HCT116 (cell line): Measurements from ENCODE around the gene BLOC1S6. TPM values are rescaled to one million over a fixed set of nuclear protein-coding genes. Genes with fewer than 3 reads are reported as not detected.
A peak's percentile ranks its signal among the peaks of the same experiment; 100 is the strongest.

Experiments used
- ATAC-seq: fragments of 200-7000 bp; cut with Tn5 transposase; 2 replicates; pipeline ENCODE4 v1.9.1; 2020; ENCODE audit warnings: mild to moderate bottlenecking, moderate library complexity
- BruUV-seq: library from RNA; stranded (reverse); fragments of 400-500 nt; replicated peaks from 2 replicates; lab custom pipeline; 2021; lab: Mats Ljungman, UMichigan
- CTCF ChIA-PET: fragments of 300-600 bp; sonication (Branson Sonifier 250); formaldehyde crosslinking; loops from one replicate; lab custom pipeline; 2021; ENCODE audit warnings: antibody characterized with exemption; lab: Charles Lee
- POLR2A ChIA-PET: fragments of 300-600, 350-600 bp; sonication (Branson Sonifier 250); formaldehyde crosslinking; loops from one replicate; lab custom pipeline; 2021; ENCODE audit warnings: antibody characterized with exemption; lab: Charles Lee
- RAD21 ChIA-PET, 2 experiments: fragments of 300-600 bp; sonication (Branson Sonifier 250); formaldehyde crosslinking; loops; one replicate each; lab custom pipeline; 2023; ENCODE audit warnings: low total read pairs in 2 of 2; ENCODE audit not compliant: uncharacterized antibody in 2 of 2, unreplicated experiment in 2 of 2, low non-redundant PET in 1 of 2; lab: Charles Lee
- DNase-seq: peaks from one replicate; pipeline ENCODE4 v3.0.0-alpha.2; 2010; ENCODE audit warnings: low read depth, low spot score
- H2AFZ ChIP-seq: fragments of 200-600 bp; shearing (Covaris generic), sonication (generic); 2 replicates; pipeline ENCODE4 v1.6.1; 2017; ENCODE audit warnings: low read depth, mixed run types, mixed read lengths, antibody characterized with exemption, low read length; ENCODE audit not compliant: poor library complexity, severe bottlenecking
- H3K27ac ChIP-seq: 2 replicates; pipeline ENCODE4 v1.5.1; 2012; ENCODE audit warnings: low read depth, low read length
- H3K27me3 ChIP-seq: fragments of 200-600 bp; sonication (generic); 2 replicates; pipeline ENCODE4 v1.6.1; 2016; ENCODE audit warnings: mixed run types, low read length, mixed read lengths; ENCODE audit not compliant: insufficient read depth
- H3K36me3 ChIP-seq, 2 experiments: fragments of 200-500 bp in 1 of 2; fragments of 200-600 bp in 1 of 2; sonication (Bioruptor generic) in 1 of 2; sonication (generic) in 1 of 2; 2 replicates each; pipeline versions ENCODE4 v1.5.1 to v1.6.1; 2014 to 2016; ENCODE audit warnings: low read length in 2 of 2, inconsistent platforms in 1 of 2, mixed read lengths in 1 of 2, mixed run types in 1 of 2; ENCODE audit not compliant: insufficient read depth in 2 of 2, control insufficient read depth in 1 of 2
- H3K4me1 ChIP-seq, 2 experiments: fragments of 200-600 bp in 1 of 2; sonication (generic) in 1 of 2; 2 replicates each; pipeline versions ENCODE4 v1.5.1 to v1.6.1; 2012 to 2017; ENCODE audit warnings: low read length in 2 of 2, inconsistent platforms in 1 of 2, mild to moderate bottlenecking in 1 of 2, mixed read lengths in 1 of 2, mixed run types in 1 of 2, moderate library complexity in 1 of 2; ENCODE audit not compliant: insufficient read depth in 2 of 2, control insufficient read depth in 1 of 2
- H3K4me2 ChIP-seq: fragments of 200-600 bp; sonication (generic); 2 replicates; pipeline ENCODE4 v1.6.1; 2017; ENCODE audit warnings: mixed run types, low read length, mixed read lengths
- H3K4me3 ChIP-seq, 2 experiments: fragments of 200-600 bp in 1 of 2; sonication (generic) in 1 of 2; replicated peaks in 1 of 2; 2 replicates each; pipeline ENCODE4 v1.5.1; 2011 to 2016; ENCODE audit warnings: low read length in 2 of 2, control low read depth in 1 of 2, low read depth in 1 of 2, mild to moderate bottlenecking in 1 of 2, mixed read lengths in 1 of 2, mixed run types in 1 of 2
- H3K79me2 ChIP-seq: fragments of 200-600 bp; sonication (generic); 2 replicates; pipeline ENCODE4 v1.6.1; 2017; ENCODE audit warnings: mild to moderate bottlenecking, mixed run types, low read length, moderate library complexity, mixed read lengths; ENCODE audit not compliant: insufficient read depth
- H3K9ac ChIP-seq: fragments of 200-600 bp; sonication (generic); 2 replicates; pipeline ENCODE4 v1.6.1; 2016; ENCODE audit warnings: low read length, mixed read lengths
- H3K9me2 ChIP-seq: fragments of 200-600 bp; sonication (generic), shearing (Covaris generic); 2 replicates; pipeline ENCODE4 v1.6.1; 2017; ENCODE audit warnings: mixed run types, mild to moderate bottlenecking, moderate library complexity; ENCODE audit not compliant: insufficient read depth
- H3K9me3 ChIP-seq, 2 experiments: fragments of 200-500 bp in 1 of 2; fragments of 200-600 bp in 1 of 2; sonication (Bioruptor generic) in 1 of 2; sonication (generic) in 1 of 2; 2 replicates each; pipeline ENCODE4 v1.6.1; 2014 to 2017; ENCODE audit warnings: low read length in 2 of 2, mixed read lengths in 2 of 2, inconsistent platforms in 1 of 2, low read depth in 1 of 2, mild to moderate bottlenecking in 1 of 2, mixed run types in 1 of 2, moderate library complexity in 1 of 2; ENCODE audit not compliant: control insufficient read depth in 1 of 2, insufficient read depth in 1 of 2
- H4K20me1 ChIP-seq: fragments of 200-600 bp; sonication (generic), shearing (Covaris generic); 2 replicates; pipeline ENCODE4 v1.6.1; 2017; ENCODE audit warnings: mixed run types, mild to moderate bottlenecking, moderate library complexity; ENCODE audit not compliant: insufficient read depth
- ATF3 ChIP-seq: IDR thresholded peaks from 2 replicates; pipeline ENCODE4 v1.6.1; 2012
- CBX3 ChIP-seq: IDR thresholded peaks from 2 replicates; pipeline ENCODE4 v1.6.1; 2012; ENCODE audit warnings: low read depth
- CEBPB ChIP-seq: IDR thresholded peaks from 2 replicates; pipeline ENCODE4 v1.6.1; 2012; ENCODE audit warnings: low read depth
- CTCF ChIP-seq, 3 experiments: fragments of 200-600 bp in 1 of 3; sonication (generic) in 1 of 3; IDR thresholded peaks in 2 of 3; conservative IDR thresholded peaks in 1 of 3; 2 replicates each; pipeline ENCODE4 v1.5.1; 2012 to 2017; ENCODE audit warnings: low read depth in 2 of 3, low read length in 2 of 3, antibody characterized with exemption in 1 of 3, borderline replicate concordance in 1 of 3, control low read depth in 1 of 3, mild to moderate bottlenecking in 1 of 3, mixed read lengths in 1 of 3, mixed run types in 1 of 3, moderate library complexity in 1 of 3; ENCODE audit not compliant: insufficient read depth in 1 of 3
- EGR1 ChIP-seq: IDR thresholded peaks from 2 replicates; pipeline ENCODE4 v1.6.1; 2012; ENCODE audit warnings: low read depth
- ELF1 ChIP-seq: IDR thresholded peaks from 2 replicates; pipeline ENCODE4 v1.6.1; 2012; ENCODE audit warnings: low read depth, borderline replicate concordance
- EZH2 ChIP-seq: fragments of 200-600 bp; sonication (generic); IDR thresholded peaks from 2 replicates; pipeline ENCODE4 v1.6.1; 2017; ENCODE audit warnings: antibody characterized with exemption, mixed run types
- EZH2phosphoT487 ChIP-seq: fragments of 200-600 bp; IDR thresholded peaks from 2 replicates; pipeline ENCODE4 v1.6.1; 2018; ENCODE audit warnings: antibody characterized with exemption, borderline replicate concordance
- FOSL1 ChIP-seq: IDR thresholded peaks from 2 replicates; pipeline ENCODE4 v1.6.1; 2012; ENCODE audit warnings: low read depth
- JUND ChIP-seq: IDR thresholded peaks from 2 replicates; pipeline ENCODE4 v1.6.1; 2012
- MAX ChIP-seq: IDR thresholded peaks from 2 replicates; pipeline ENCODE4 v1.6.1; 2012
- POLR2A ChIP-seq: IDR thresholded peaks from 2 replicates; pipeline ENCODE4 v1.7.0; 2011; ENCODE audit warnings: borderline replicate concordance; ENCODE audit not compliant: insufficient read depth, insufficient read length; ENCODE audit errors: extremely low read depth
- RAD21 ChIP-seq: IDR thresholded peaks from 2 replicates; pipeline ENCODE4 v1.6.1; 2012; ENCODE audit warnings: low read depth, mild to moderate bottlenecking
- REST ChIP-seq: IDR thresholded peaks from 2 replicates; pipeline ENCODE4 v1.6.1; 2012; ENCODE audit warnings: low read depth
- SIN3A ChIP-seq: IDR thresholded peaks from 2 replicates; pipeline ENCODE4 v1.6.1; 2012; ENCODE audit warnings: low read depth
- SP1 ChIP-seq: IDR thresholded peaks from 2 replicates; pipeline ENCODE4 v1.6.1; 2012; ENCODE audit warnings: low read depth
- SRF ChIP-seq: IDR thresholded peaks from 2 replicates; pipeline ENCODE4 v1.6.1; 2012; ENCODE audit warnings: low read depth
- TCF7L2 ChIP-seq: IDR thresholded peaks from 2 replicates; pipeline ENCODE4 v1.7.0; 2011; ENCODE audit warnings: borderline replicate concordance, inconsistent platforms; ENCODE audit not compliant: insufficient read depth, insufficient read length; ENCODE audit errors: extremely low read depth
- YY1 ChIP-seq: IDR thresholded peaks from 2 replicates; pipeline ENCODE4 v1.6.1; 2011; ENCODE audit warnings: low read length, low read depth, moderate library complexity, mild to moderate bottlenecking; ENCODE audit not compliant: insufficient replicate concordance; ENCODE audit errors: extremely low read depth
- ZBTB33 ChIP-seq: IDR thresholded peaks from 2 replicates; pipeline ENCODE4 v1.6.1; 2011; ENCODE audit warnings: mild to moderate bottlenecking, low read length, moderate library complexity; ENCODE audit not compliant: insufficient replicate concordance; ENCODE audit errors: extremely low read depth
- ZFX ChIP-seq: fragments of 450-650 bp; IDR thresholded peaks from 2 replicates; pipeline ENCODE4 v1.6.1; 2017
- ZNF274 ChIP-seq: fragments of 200-500 bp; sonication (Bioruptor generic); IDR thresholded peaks from 2 replicates; pipeline ENCODE4 v1.6.1; 2014; ENCODE audit warnings: mild to moderate bottlenecking, low read depth, low read length, inconsistent platforms
- intact Hi-C: fragments of 100-400 bp; cut with micrococcal nuclease; formaldehyde crosslinking; loops from 2 replicates; pipeline ENCODE4 v1.10.0; 2022
- total RNA-seq: library from RNA; stranded (reverse); gene quantifications from one replicate; pipeline ENCODE4 v1.2.1, GENCODE V29; 2021; ENCODE audit not compliant: unreplicated experiment

BLOC1S6 gene
- total RNA-seq, 1 experiment from 2014 or later, result 40.7 TPM

GRCh38 chr15:45640616-45641015 lies 53.4 kb downstream of the BLOC1S6 start:
- Histone ChIP-seq H3K4me3 (no peak overlapping the region), H2AFZ (no peak overlapping the region), H3K27me3 (no peaks in the 10 kb centered on the region), H3K36me3 (no peaks in the 10 kb centered on the region), H3K4me1 (peaks cover 4 to 29% of the 10 kb centered on the region in 2 experiments; a peak in 3 of 4 replicates), H3K9ac (peak overlapping the region; percentile 2; the same call in 1 of the 2 replicates), H3K9me2 (no peaks in the 10 kb centered on the region), H3K79me2 (no peaks in the 10 kb centered on the region), H3K4me2 (no peak overlapping the region; the same call in 1 of the 2 replicates), H3K27ac (no peak overlapping the region), H3K9me3 (no peaks in the 10 kb centered on the region), H4K20me1 (no peaks in the 10 kb centered on the region)
- DNase-seq (peak; percentile 23), ATAC-seq (no peak)
- no TSS peak for BruUV-seq
- CTCF ChIA-PET, result no interaction called here
- POLR2A ChIA-PET, result no interaction called here
- intact Hi-C loops, result no loop called here
- RAD21 ChIA-PET, result no interaction called here
- no peak for TF ChIP-seq ZNF274
- TF ChIP-seq EZH2phosphoT487, result no peak
- TF ChIP-seq ZFX, result no peak
- no peak for TF ChIP-seq RAD21
- peak; percentile 28; the same call in 1 of the 2 replicates for TF ChIP-seq CBX3
- TF ChIP-seq CEBPB, result no peak
- TF ChIP-seq EGR1, result no peak
- no peak for TF ChIP-seq ZBTB33
- no peak for TF ChIP-seq TCF7L2
- no peak for TF ChIP-seq SIN3A
- TF ChIP-seq EZH2, result no peak
- TF ChIP-seq SRF, result no peak
- TF ChIP-seq SP1, result peak; percentile 20; the same call in 1 of the 2 replicates
- TF ChIP-seq REST, result no peak
- peak; percentile 48 for TF ChIP-seq FOSL1
- TF ChIP-seq YY1, result no peak
- no peak for TF ChIP-seq POLR2A
- no peak for TF ChIP-seq ELF1
- 0 out of 2 replicates have a peak, but pooled peaks have one; percentile 41 for TF ChIP-seq JUND
- TF ChIP-seq MAX, result no peak
- TF ChIP-seq CTCF (IDR thresholded peaks at IDR 0.05 in 2 of 3, conservative IDR thresholded peaks at IDR 0.05 in 1 of 3; ENCODE audit: borderline replicate concordance in 1 of 3, insufficient read depth in 1 of 3, low read depth in 2 of 3, low read length in 2 of 3), result no peak
- no peak for TF ChIP-seq ATF3
